Muscle of leg (tissue), 11 donors: ENCODE data around the gene ACSL6. TPM values are rescaled to one million over a fixed set of nuclear protein-coding genes. Genes with fewer than 3 reads are reported as not detected.

Experiments
- DNase-seq: peaks from one replicate; pipeline ENCODE4 v3.0.0; 2013
- H3K27ac ChIP-seq: one replicate; pipeline ENCODE4 v1.5.1; 2013; ENCODE audit warnings: mild to moderate bottlenecking, low read length, control low read depth
- H3K27me3 ChIP-seq: one replicate; pipeline ENCODE4 v1.6.1; 2013; ENCODE audit warnings: low read length; ENCODE audit not compliant: control insufficient read depth, insufficient read depth
- H3K36me3 ChIP-seq: one replicate; pipeline ENCODE4 v1.6.1; 2013; ENCODE audit warnings: low read length; ENCODE audit not compliant: control insufficient read depth, insufficient read depth
- H3K4me1 ChIP-seq: one replicate; pipeline ENCODE4 v1.6.1; 2013; ENCODE audit warnings: low read length; ENCODE audit not compliant: control insufficient read depth, insufficient read depth
- H3K4me3 ChIP-seq: one replicate; pipeline ENCODE4 v1.5.1; 2013; ENCODE audit warnings: low read length, control low read depth
- H3K9me3 ChIP-seq: replicated peaks from 2 replicates; pipeline ENCODE4 v1.6.1; 2013; ENCODE audit warnings: low read depth, low read length; ENCODE audit not compliant: control insufficient read depth
- WGBS: methylation state at CpG from one replicate; pipeline ENCODE4 v1.1.5; 2013; ENCODE audit warnings: missing lambda C conversion rate; ENCODE audit not compliant: insufficient coverage; 5-methylcytosine and 5-hydroxymethylcytosine counted together
- polyA plus RNA-seq, 8 donors: library from polyadenylated mRNA; unstranded; fragments of 120-200 nt; gene quantifications; one replicate each; pipeline versions ENCODE4 v1.2.1 to v1.2.3, GENCODE V29; 2013; ENCODE audit warnings: inconsistent platforms in 1 of 8, low replicate concordance in 1 of 8; ENCODE audit not compliant: insufficient read length in 8 of 8, insufficient read depth in 1 of 8
- total RNA-seq: library from RNA; stranded (reverse); fragments of 120-200 nt; gene quantifications from one replicate; pipeline ENCODE4 v1.2.4, GENCODE V29; 2013

ACSL6 gene
- total and polyA plus RNA-seq, 9 donors: 0.25 to 1.1 (median 0.62) TPM

DNA sequence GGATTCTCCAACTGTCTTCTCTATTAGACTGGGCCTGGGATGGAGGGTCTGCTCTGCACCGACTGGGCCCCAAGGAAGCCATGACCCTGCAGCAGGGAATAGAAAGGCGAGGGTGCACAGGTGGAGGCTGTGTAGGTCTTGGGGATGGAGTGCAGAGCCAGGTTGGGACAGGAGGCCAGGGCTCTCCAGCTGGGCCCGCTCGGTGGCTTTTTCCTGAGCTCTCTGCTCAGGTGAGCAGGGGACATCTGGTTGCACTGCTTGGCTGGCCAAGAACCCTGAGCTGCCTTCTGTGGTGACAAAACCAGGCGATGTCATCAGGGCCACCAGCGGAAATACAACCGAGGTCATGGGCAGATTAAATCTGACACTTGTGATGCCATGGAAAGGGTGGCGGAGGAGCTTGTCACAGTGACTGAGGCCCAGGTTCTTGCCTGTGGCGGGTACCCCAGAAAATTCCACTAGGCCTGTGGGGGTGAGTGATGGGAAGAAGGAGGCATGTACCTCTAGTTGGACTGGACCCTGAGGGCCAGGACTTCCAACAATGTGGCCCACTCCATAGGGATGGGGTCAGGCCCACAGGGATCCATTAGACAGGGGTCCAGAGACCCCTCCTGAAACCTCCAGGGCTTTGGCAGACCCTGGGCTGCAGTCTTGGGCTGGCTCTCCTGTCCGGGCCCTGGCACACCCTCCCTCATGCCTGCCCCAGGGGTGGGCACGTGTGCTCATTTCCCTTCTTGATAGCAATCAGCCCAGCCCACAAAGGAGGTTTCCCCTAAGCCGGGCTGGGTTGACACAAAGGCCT is 44.6 kb upstream of the ACSL6 start:
- no peak for DNase-seq
- WGBS: 77% methylated on average over 11 of the region's 12 CpGs

DNA sequence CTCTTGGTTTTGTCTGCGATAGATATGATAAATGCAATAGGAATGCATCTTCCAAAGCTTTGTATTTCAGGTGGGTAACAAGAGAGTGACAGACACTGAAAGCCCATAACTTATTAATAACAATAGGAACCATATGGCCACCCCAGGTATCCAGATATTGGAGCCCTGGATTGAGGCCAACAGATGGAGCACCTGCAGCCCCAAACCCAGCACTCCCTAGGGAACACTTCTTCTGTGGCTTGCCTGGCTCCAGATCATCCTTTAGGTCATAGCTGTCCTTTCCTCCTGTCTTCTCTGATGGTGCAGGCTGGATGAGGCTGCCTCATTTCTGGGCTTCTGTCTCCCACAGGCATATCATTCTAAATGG is 44.0 kb upstream of the ACSL6 start:
- H3K4me1 ChIP-seq: no peaks in the 10 kb centered on the region
- H3K27ac ChIP-seq: no peak overlapping the region
- H3K36me3 ChIP-seq: no peaks in the 10 kb centered on the region
- no peaks in the 10 kb centered on the region for H3K9me3 ChIP-seq
- H3K4me3 ChIP-seq: no peak overlapping the region
- DNase-seq: no peak
- H3K27me3 ChIP-seq: no peaks in the 10 kb centered on the region
- WGBS: no CpG with 5 or more reads among the region's 1 CpG

More for the DNA sequence above, 44.6 kb upstream of the ACSL6 start:
- no peaks in the 10 kb centered on the region for H3K36me3 ChIP-seq
- no peaks in the 10 kb centered on the region for H3K9me3 ChIP-seq
- no peak overlapping the region for H3K4me3 ChIP-seq
- no peaks in the 10 kb centered on the region for H3K4me1 ChIP-seq
- no peaks in the 10 kb centered on the region for H3K27me3 ChIP-seq
- no peak overlapping the region for H3K27ac ChIP-seq

DNA sequence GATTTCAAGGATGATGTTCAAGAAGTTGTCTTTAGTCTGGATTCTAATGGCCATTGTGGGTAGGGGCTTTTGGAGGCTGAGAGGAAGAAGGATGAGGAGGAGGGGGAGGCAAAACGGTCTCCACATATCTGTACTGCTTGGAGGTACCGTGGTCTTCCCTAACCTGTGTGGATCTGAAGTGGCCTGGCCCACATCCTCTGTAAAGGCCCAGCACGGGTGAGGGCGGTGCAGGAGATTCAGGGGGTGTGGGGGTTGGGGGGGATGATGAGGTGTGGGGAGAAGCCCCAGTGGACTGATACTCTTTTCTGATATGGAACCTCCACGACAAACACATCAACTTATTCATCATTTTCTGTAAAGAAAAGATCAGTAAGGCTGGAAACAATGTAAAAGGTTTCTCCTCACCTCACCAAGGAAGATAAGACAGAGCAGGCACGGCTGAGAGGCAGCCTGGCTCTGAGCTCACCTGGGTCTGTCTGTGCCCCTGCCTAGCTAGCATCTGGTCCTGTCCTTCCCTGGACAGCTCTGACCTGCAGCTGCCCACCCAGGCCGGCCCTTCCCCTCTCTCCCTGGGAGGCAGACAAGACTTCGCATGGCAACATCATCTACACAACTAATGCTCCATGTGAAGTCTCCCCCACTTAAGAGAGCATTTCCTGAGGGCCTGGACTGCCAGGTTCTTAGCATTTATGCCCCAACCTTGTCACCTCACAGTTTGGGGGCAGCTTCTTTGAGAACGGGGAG is 43.4 kb upstream of the ACSL6 start:
- Histone ChIP-seq H3K36me3 (no peaks in the 10 kb centered on the region), H3K27me3 (peaks cover 2% of the 10 kb centered on the region), H3K4me3 (no peak overlapping the region), H3K4me1 (no peaks in the 10 kb centered on the region), H3K27ac (no peak overlapping the region), H3K9me3 (no peaks in the 10 kb centered on the region)
- no peak for DNase-seq
- WGBS: 81% methylated on average over 3 of the region's 9 CpGs

DNA sequence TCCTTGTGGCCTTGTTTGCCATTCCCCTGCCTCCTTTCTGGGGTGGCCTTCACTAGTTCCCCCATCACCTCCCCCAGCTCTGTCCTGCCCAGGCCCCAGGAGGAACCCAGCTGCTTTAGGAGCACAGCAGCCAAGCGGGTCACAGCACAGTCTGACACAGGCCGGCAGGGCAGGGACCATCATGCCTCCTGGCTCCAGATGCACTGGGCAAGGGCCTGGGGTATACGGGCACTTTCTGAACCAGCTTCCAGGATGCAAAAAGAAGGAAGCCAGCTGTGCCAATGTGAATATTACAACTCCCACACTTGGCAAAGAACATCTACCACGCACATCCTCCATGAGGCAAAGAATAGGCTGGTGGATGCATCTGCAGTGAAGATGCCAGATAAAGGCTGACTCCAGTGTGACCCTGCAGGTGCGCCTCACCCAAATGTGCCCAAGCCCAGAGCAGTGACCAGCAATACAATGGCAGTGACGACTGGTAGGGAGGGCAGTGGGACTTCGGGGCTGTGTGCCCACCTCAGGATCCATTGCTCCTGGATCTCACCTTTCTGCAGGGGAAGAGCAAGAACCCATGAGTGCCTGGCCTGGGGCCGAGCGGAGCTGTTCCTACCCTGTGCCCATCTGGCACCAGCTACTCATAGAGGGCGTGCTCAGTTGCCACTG is 42.7 kb upstream of the ACSL6 start:
- DNase-seq: no peak
- Histone ChIP-seq H3K27ac (no peak overlapping the region), H3K9me3 (no peaks in the 10 kb centered on the region), H3K27me3 (peaks cover 2% of the 10 kb centered on the region), H3K4me1 (no peaks in the 10 kb centered on the region), H3K36me3 (no peaks in the 10 kb centered on the region), H3K4me3 (no peak overlapping the region)
- 83% methylated on average over 6 of the region's 10 CpGs for WGBS

DNA sequence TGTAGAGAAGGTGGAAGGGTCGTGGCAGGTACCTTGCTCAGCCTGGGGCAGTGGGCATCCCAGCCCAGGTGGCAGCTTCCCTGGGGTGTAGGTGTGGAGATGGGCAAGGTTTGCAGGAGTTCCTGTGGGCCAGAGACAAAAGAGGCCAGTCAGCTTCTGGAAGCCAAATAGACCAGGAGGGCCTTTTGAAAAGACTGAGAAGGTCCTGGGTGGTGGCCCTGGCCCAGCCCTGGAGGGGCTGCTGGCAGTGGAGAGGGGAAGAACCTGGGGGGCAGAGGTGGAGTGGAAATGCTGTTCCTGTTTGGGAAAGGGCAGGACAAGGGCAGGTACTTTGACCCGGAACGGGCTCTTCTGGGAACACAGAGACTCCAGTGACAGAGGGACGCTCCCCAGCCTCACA is 42.0 kb upstream of the ACSL6 start:
- no peak for DNase-seq
- H3K9me3 ChIP-seq: no peaks in the 10 kb centered on the region
- no peak overlapping the region for H3K27ac ChIP-seq
- 89% methylated on average over 4 of the region's 4 CpGs for WGBS
- peaks cover 2% of the 10 kb centered on the region for H3K27me3 ChIP-seq
- no peaks in the 10 kb centered on the region for H3K36me3 ChIP-seq
- no peaks in the 10 kb centered on the region for H3K4me1 ChIP-seq
- H3K4me3 ChIP-seq: no peak overlapping the region

DNA sequence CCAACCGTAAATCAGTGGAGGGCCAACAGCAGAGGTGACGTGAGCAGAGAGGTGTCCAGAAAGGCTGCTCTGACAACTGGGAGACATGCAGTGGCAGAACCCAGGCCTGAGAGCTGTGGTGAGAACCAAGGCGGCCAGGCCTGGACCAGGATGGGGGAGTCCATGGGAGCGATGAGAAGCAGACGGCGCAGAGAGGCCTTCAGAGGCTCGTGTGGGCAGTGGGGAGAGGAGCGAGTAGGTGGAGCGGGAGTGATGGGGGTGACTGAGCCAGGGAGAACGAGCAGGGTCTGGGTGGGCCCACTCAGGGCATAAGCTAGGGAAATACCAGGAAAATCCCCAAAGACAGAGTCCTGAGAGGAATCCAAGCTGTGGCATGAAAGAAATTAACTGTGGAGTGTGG is 41.1 kb upstream of the ACSL6 start:
- no peaks in the 10 kb centered on the region for H3K4me1 ChIP-seq
- H3K27ac ChIP-seq: no peak overlapping the region
- DNase-seq: no peak
- H3K36me3 ChIP-seq: no peaks in the 10 kb centered on the region
- peaks cover 2% of the 10 kb centered on the region for H3K27me3 ChIP-seq
- no peak overlapping the region for H3K4me3 ChIP-seq
- 71% methylated on average over 10 of the region's 10 CpGs for WGBS
- H3K9me3 ChIP-seq: no peaks in the 10 kb centered on the region

DNA sequence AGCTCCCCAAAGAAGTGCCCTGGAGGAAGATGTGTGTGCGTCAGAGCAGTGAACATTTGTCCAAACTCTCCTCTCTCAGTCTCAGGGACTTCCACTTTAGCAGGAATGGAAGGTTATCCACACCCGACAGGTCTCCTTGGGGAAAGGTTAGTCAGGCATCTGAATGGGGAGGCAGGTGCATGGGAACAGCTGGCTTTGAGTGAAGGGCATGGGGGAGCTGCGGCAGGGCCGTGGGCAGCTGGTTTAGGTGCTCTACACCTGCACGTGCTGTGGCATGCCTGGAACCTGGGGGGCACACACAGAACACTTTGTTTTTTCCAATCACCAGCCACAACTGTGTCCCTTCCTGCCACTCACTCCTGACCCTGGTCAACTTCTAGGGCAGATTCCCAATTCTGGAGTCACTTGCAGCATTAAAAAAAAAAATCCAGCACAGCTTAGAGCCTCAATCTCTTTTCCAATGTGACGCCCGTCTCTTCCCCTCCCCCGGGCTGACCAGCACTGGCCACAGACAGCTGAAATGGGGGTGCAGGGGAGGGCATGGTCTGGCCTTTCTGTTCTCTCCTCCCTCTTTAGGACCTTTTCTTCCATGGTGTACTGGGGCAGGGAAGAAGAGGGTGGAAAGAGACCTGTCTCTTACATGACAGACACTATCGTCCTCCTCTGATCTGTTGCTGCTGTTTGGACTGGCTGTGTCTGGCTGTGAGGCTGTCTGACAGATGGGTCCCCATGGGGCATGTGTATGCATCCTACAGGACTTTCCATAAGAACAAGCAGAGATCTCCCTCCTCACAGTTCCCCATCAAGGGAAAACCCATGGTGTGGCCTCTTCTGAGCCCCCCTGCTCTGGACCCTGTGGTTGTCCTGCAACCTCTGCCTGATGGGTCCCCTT is 39.4 kb upstream of the ACSL6 start:
- Histone ChIP-seq H3K27me3 (peaks cover 2% of the 10 kb centered on the region), H3K4me3 (no peak overlapping the region), H3K9me3 (no peaks in the 10 kb centered on the region), H3K4me1 (no peaks in the 10 kb centered on the region), H3K36me3 (no peaks in the 10 kb centered on the region), H3K27ac (no peak overlapping the region)
- no peak for DNase-seq
- WGBS: 53% methylated on average over 2 of the region's 9 CpGs

DNA sequence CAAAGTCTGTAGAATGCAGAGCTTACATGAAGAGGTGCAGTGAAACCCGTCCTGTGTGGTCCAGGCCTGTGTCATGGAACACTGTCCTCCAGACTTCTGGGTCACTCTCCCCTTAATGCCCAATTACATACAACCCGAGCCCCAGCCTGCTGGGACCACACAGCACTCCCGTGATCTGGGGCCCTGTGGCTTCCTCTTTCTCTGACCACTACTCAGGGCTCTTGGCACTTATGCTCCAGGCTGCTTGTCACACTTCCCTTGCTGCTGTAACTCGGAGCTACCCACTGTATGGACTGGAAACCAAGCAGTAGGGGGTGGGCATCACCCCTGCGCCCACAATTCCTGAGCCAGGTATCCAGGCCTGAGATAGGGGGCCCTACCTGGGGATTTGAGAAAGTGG is 38.7 kb upstream of the ACSL6 start:
- Histone ChIP-seq H3K27me3 (peaks cover 2% of the 10 kb centered on the region), H3K4me3 (no peak overlapping the region), H3K4me1 (no peaks in the 10 kb centered on the region), H3K9me3 (no peaks in the 10 kb centered on the region), H3K27ac (no peak overlapping the region), H3K36me3 (no peaks in the 10 kb centered on the region)
- peak; percentile 48 for DNase-seq
- 62% methylated on average over 4 of the region's 5 CpGs for WGBS

DNA sequence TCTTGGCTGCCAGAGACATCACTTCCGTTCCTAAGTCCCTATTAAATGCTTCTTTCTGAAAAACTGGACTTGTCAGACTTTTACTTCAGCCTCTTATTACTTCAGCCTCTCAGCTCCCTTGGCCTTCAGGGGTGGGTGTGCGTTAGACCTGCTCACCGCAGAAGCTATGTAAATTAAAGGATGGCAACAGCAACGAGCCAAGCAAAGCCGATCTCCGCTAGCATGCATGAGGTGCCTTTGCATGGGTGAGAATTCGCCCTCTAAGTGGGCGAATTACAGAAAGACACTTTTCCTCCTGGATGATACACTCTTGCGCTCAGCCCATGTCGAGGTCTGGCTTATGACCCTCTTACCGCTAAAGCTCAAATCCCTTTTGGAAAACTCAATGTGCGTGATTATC is 38.1 kb upstream of the ACSL6 start:
- Histone ChIP-seq H3K27ac (no peak overlapping the region), H3K4me1 (no peaks in the 10 kb centered on the region), H3K27me3 (peaks cover 2% of the 10 kb centered on the region), H3K9me3 (no peaks in the 10 kb centered on the region), H3K4me3 (no peak overlapping the region), H3K36me3 (no peaks in the 10 kb centered on the region)
- 84% methylated on average over 12 of the region's 12 CpGs for WGBS
- DNase-seq: no peak
